Measurements from ENCODE around the gene STAT6. TPM values are rescaled to one million over a fixed set of nuclear protein-coding genes. Genes with fewer than 3 reads are reported as not detected.

STAT6 gene
- total RNA-seq, 1 donor from 2014 or later = 167 TPM

DNA sequence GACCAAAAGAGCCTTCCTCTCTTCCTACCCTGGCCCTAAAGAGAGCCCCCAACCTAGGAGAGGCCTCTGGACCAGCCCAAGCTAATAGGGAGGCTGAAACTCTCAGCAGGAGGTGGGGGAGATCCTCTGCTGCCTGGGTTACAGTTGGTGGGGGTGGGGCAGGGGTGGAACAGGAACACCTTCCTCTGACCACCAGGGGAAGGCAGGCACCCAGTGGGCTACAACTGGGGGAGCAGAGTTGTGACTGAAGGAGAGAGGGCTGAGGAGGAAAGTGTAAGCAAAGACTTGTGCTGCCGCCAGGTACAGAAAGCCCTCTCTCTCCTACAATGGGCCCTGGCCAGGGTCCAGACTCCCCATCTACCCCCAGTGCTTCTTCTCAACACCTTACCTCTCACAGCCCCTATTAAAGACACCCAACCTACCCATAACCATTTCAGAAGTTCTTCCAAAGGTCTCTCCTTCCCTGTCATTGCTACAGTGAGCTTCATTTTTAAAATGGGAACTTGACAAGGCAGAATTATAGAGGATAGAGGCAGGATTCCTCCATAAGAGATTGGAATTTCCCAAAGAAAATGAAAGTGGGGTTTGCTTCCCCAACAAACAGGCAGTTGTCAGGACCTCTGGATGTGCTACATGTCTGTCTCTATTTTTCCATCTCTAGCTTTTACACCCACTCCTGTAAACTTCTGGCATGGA, 62.6 kb downstream of the STAT6 start:
- no peak for TF ChIP-seq CTCF (IDR thresholded peaks at IDR 0.05; ENCODE audit: unreplicated experiment)
- Mint-ChIP-seq H3K4me3 (no peak overlapping the region), H3K36me3 (no peaks in the 10 kb centered on the region), H3K4me1 (no peaks in the 10 kb centered on the region), H3K9me3 (no peaks in the 10 kb centered on the region), H3K27ac (no peak overlapping the region), H3K27me3 (ENCODE audit: low read depth) (peaks cover 64% of the 10 kb centered on the region)
- DNase-seq (ENCODE audit: low spot score in 2 of 2, unreplicated experiment in 2 of 2) = no peak

DNA sequence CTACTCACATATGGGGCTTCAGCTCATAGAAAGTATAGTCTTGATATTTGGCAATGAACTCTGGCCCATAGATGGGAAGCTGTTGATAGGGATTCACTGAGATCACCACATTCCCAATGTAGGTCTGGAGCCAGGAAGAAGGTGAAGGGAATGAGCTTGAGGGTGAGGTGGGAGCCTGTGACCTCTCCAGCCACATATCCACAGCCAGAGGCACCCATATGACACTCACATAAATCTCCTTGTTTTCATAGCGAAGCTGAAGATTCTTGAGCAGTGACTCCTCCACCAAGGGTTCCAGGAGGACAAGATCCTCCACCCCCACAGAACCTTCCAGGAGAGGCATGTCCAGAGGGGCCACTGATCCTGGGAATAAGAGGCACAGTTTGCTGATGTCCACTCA, 63.2 kb downstream of the STAT6 start:
- Mint-ChIP-seq H3K36me3 (no peaks in the 10 kb centered on the region), H3K4me3 (no peak overlapping the region), H3K27ac (no peak overlapping the region), H3K4me1 (no peaks in the 10 kb centered on the region), H3K27me3 (ENCODE audit: low read depth) (peaks cover 68% of the 10 kb centered on the region), H3K9me3 (no peaks in the 10 kb centered on the region)
- no peak for TF ChIP-seq CTCF (IDR thresholded peaks at IDR 0.05; ENCODE audit: unreplicated experiment)
- DNase-seq (ENCODE audit: low spot score in 2 of 2, unreplicated experiment in 2 of 2) = no peak

GRCh38 chr12:57046947-57047890, 63.9 kb downstream of the STAT6 start:
- no peak for DNase-seq (ENCODE audit: low spot score in 2 of 2, unreplicated experiment in 2 of 2)
- peaks cover 69% of the 10 kb centered on the region for H3K27me3 Mint-ChIP-seq (ENCODE audit: low read depth)
- H3K4me1 Mint-ChIP-seq = no peaks in the 10 kb centered on the region
- H3K27ac Mint-ChIP-seq = no peak overlapping the region
- no peak overlapping the region for H3K4me3 Mint-ChIP-seq
- no peak for TF ChIP-seq CTCF (IDR thresholded peaks at IDR 0.05; ENCODE audit: unreplicated experiment)
- H3K9me3 Mint-ChIP-seq = no peaks in the 10 kb centered on the region
- no peaks in the 10 kb centered on the region for H3K36me3 Mint-ChIP-seq

DNA sequence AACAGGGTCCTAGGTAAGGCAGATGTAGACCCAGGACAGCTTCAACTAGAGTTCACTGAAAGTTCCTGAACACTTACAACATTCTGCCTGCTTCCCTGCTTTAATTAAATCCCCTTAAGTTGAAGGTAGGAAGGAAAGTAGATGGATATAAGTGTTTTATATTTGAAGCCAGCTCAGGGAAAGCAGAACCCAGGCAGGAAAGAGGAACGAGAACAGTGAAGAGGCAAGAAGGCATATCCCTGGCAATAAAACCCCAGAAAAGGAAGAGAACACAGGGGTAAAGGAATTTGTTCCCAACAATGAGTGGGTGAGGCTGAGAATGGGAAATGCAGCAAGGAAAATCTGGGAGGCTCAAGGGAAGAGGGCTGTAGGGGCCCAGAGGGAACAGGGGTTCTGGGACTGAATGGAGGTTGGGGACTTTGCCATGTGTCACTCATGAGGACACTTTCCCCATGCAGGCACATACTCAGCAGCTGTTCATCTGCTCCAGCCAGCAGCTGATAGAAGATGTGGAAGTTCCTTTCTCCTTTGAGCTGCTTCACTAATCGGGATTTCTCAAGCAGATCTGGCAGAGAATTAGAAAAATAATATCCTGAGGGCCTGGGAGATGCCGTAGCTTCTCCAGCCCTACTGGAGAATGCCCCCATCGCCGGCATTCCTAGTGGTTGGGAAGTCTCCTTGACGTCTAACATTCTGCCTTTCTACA, 64.9 kb downstream of the STAT6 start:
- no peak for DNase-seq (ENCODE audit: low spot score in 2 of 2, unreplicated experiment in 2 of 2)
- Mint-ChIP-seq H3K27ac (no peak overlapping the region), H3K4me3 (no peak overlapping the region), H3K27me3 (ENCODE audit: low read depth) (peaks cover 70% of the 10 kb centered on the region), H3K9me3 (no peaks in the 10 kb centered on the region), H3K36me3 (no peaks in the 10 kb centered on the region), H3K4me1 (no peaks in the 10 kb centered on the region)
- no peak for TF ChIP-seq CTCF (IDR thresholded peaks at IDR 0.05; ENCODE audit: unreplicated experiment)

Other genes with a start within 250 kb of the STAT6 start
- 0.20 to 0.40 TPM (median 0.29 TPM) in 3 replicates for gene SDR9C7, start 177.0 kb downstream of the STAT6 start, total RNA-seq
- gene RDH16, start 153.8 kb downstream of the STAT6 start, total RNA-seq = 1.00 to 1.3 TPM (median 1.1 TPM) in 3 replicates
- 19.1 to 19.6 TPM (median 19.2 TPM) in 3 replicates for gene ZBTB39, start 104.8 kb downstream of the STAT6 start, total RNA-seq
- gene TAC3, start 94.8 kb downstream of the STAT6 start, total RNA-seq = 0.31 to 0.47 TPM in 2 of 3 replicates, not detected in the other
- gene MYO1A, start 61.2 kb downstream of the STAT6 start, total RNA-seq = 0.22 to 0.59 TPM (median 0.27 TPM) in 3 replicates
- gene NEMP1, start 32.6 kb downstream of the STAT6 start, total RNA-seq = 19.7 to 23.2 TPM (median 21.8 TPM) in 3 replicates
- 52.7 to 53.7 TPM (median 52.9 TPM) in 3 replicates for gene NAB2, start 22.2 kb downstream of the STAT6 start, total RNA-seq
- gene LRP1, start 17.1 kb upstream of the STAT6 start, total RNA-seq = 229 to 253 TPM (median 243 TPM) in 3 replicates
- gene LRP1-AS, start 36.3 kb upstream of the STAT6 start, total RNA-seq = not detected in 3 replicates
- gene NXPH4, start 105.4 kb upstream of the STAT6 start, total RNA-seq = 3.3 to 3.8 TPM (median 3.6 TPM) in 3 replicates
- gene SHMT2, start 118.3 kb upstream of the STAT6 start, total RNA-seq = 78.7 to 83.7 TPM (median 78.8 TPM) in 3 replicates
- 9.8 to 11.3 TPM (median 10.6 TPM) in 3 replicates for gene STAC3, start 139.8 kb upstream of the STAT6 start, total RNA-seq

Measured in mesothelial cell of epicardium (in vitro differentiated cells).